Measurements from ENCODE around the gene KDM3A. TPM values are rescaled to one million over a fixed set of nuclear protein-coding genes. Genes with fewer than 3 reads are reported as not detected.
A peak's percentile ranks its signal among the peaks of the same experiment; 100 is the strongest.

The KDM3A gene
- total and polyA plus RNA-seq, 3 experiments from 2014 or later: 21.1 to 46.2 (median 45.8) TPM

GRCh38 chr2:86420913-86421312 lies 20.3 kb upstream of the KDM3A start:
- no peaks in the 10 kb centered on the region for H3K9me3 ChIP-seq (ENCODE audit: low read length)
- peaks cover 0 to 2% (median 0%) of the 10 kb centered on the region in 3 donors for H3K4me1 Mint-ChIP-seq
- peaks cover 0 to 13% (median 10%) of the 10 kb centered on the region in 5 donors for H3K9me3 Mint-ChIP-seq
- H3K27me3 Mint-ChIP-seq: peaks cover 30 to 64% of the 10 kb centered on the region in 2 donors
- no peak for DNase-seq
- ChIA-PET CTCF (no interaction called here), POLR2A (interaction anchor here (1.0 kb wide), 1 partner anchor 20 kb away, joined by 3 read pairs; the partner anchor contains the start of gene KDM3A)
- H3K27ac Mint-ChIP-seq: no peak overlapping the region
- peaks cover 15% of the 10 kb centered on the region for H3K27me3 ChIP-seq (ENCODE audit: insufficient read depth, low read length, poor library complexity, severe bottlenecking)
- no peaks in the 10 kb centered on the region for H3K36me3 ChIP-seq (ENCODE audit: insufficient read depth, low read length)
- no peak overlapping the region for H3K4me3 ChIP-seq (ENCODE audit: low read length)
- H3K36me3 Mint-ChIP-seq: peaks cover 0 to 9% (median 0%) of the 10 kb centered on the region in 3 donors
- no peaks in the 10 kb centered on the region for H3K4me1 ChIP-seq (ENCODE audit: insufficient read depth, low read length)
- no peak overlapping the region for H3K4me3 Mint-ChIP-seq
- no peak overlapping the region for H3K27ac ChIP-seq (ENCODE audit: low read depth, low read length)

- Mint-ChIP-seq H3K27ac (no peak overlapping the region), H3K36me3 (peaks cover 0 to 15% (median under 1%) of the 10 kb centered on the region in 3 donors), H3K9me3 (peaks cover 0 to 13% (median 7%) of the 10 kb centered on the region in 5 donors), H3K4me1 (no peaks in the 10 kb centered on the region), H3K27me3 (peaks cover 24 to 67% of the 10 kb centered on the region in 2 donors), H3K4me3 (no peak overlapping the region)
- H3K4me3 ChIP-seq (ENCODE audit: low read length): no peak overlapping the region
- ChIA-PET POLR2A (no interaction called here), CTCF (no interaction called here)
- no peak overlapping the region for H3K27ac ChIP-seq (ENCODE audit: low read depth, low read length)
- H3K27me3 ChIP-seq (ENCODE audit: insufficient read depth, low read length, poor library complexity, severe bottlenecking): peaks cover 15% of the 10 kb centered on the region
- no peak for DNase-seq
- no peaks in the 10 kb centered on the region for H3K36me3 ChIP-seq (ENCODE audit: insufficient read depth, low read length)
- H3K9me3 ChIP-seq (ENCODE audit: low read length): no peaks in the 10 kb centered on the region
- H3K4me1 ChIP-seq (ENCODE audit: insufficient read depth, low read length): no peaks in the 10 kb centered on the region
Measured at GRCh38 chr2:86426271-86426670, 14.9 kb upstream of the KDM3A start.

DNA sequence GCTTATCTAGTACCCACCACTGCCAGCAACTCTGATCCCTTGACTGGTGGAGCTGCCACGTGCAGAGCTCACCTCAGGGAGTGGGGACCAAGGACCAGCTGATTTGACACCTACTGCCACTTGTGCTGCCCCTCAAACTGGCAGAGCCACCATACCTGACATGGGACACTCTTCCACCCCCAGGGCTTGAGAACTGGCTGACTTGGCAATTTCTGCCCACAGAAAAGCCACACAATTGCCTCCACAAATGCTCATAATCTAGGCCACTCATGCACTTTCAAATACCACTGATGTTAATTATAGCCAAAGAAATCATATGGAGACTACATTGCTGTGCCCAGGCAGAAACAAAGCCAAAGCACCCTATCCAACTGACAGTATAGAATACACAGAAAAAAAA lies 11.8 kb upstream of the KDM3A start:
- Histone ChIP-seq H3K27me3 (ENCODE audit: insufficient read depth, low read length, poor library complexity, severe bottlenecking) (no peaks in the 10 kb centered on the region), H3K4me1 (ENCODE audit: insufficient read depth, low read length) (no peaks in the 10 kb centered on the region), H3K36me3 (ENCODE audit: insufficient read depth, low read length) (no peaks in the 10 kb centered on the region), H3K27ac (ENCODE audit: low read depth, low read length) (no peak overlapping the region), H3K4me3 (ENCODE audit: low read length) (no peak overlapping the region), H3K9me3 (ENCODE audit: low read length) (no peaks in the 10 kb centered on the region)
- Mint-ChIP-seq H3K9me3 (no peaks in the 10 kb centered on the region), H3K27ac (no peak overlapping the region), H3K4me1 (no peaks in the 10 kb centered on the region), H3K36me3 (peaks cover 0 to 8% (median 2%) of the 10 kb centered on the region in 3 donors), H3K4me3 (no peak overlapping the region), H3K27me3 (peaks cover 10 to 41% of the 10 kb centered on the region in 2 donors)
- ChIA-PET CTCF (no interaction called here), POLR2A (interaction anchor here (1.1 kb wide), 1 partner anchor 12 kb away, joined by 5 read pairs; the partner anchor contains the start of gene KDM3A)
- DNase-seq: no peak

- Histone ChIP-seq H3K27me3 (ENCODE audit: insufficient read depth, low read length, poor library complexity, severe bottlenecking) (no peaks in the 10 kb centered on the region), H3K27ac (ENCODE audit: low read depth, low read length) (no peak overlapping the region), H3K4me3 (ENCODE audit: low read length) (no peak overlapping the region), H3K9me3 (ENCODE audit: low read length) (no peaks in the 10 kb centered on the region), H3K36me3 (ENCODE audit: insufficient read depth, low read length) (no peaks in the 10 kb centered on the region), H3K4me1 (ENCODE audit: insufficient read depth, low read length) (no peaks in the 10 kb centered on the region)
- H3K4me3 Mint-ChIP-seq: no peak overlapping the region
- H3K9me3 Mint-ChIP-seq: no peaks in the 10 kb centered on the region
- peaks cover 5 to 32% of the 10 kb centered on the region in 2 donors for H3K27me3 Mint-ChIP-seq
- ChIA-PET CTCF (no interaction called here), POLR2A (no interaction called here)
- no peak overlapping the region for H3K27ac Mint-ChIP-seq
- H3K36me3 Mint-ChIP-seq: peaks cover 0 to 8% (median 3%) of the 10 kb centered on the region in 3 donors
- DNase-seq: no peak
- H3K4me1 Mint-ChIP-seq: no peaks in the 10 kb centered on the region
Measured at GRCh38 chr2:86430368-86430767, 10.8 kb upstream of the KDM3A start.

DNA sequence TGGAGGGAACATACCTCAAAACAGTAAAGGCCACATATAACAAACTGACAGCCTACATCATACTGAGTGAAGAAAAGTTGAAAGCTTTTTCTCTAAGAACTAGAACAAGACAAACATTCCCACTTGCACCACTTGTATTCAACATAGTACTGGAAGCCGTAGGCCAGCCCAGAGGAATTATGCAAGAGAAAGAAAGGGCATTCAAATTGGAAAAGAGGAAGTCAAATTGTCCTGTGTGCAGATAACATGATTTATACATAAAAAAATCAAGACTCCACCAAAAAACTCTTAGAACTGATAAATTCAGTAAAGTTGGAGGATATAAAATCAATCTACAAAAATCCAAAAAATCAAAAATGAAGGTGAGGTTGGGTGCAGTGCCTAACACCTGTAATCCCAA lies 8.0 kb upstream of the KDM3A start:
- no peak overlapping the region for H3K27ac ChIP-seq (ENCODE audit: low read depth, low read length)
- H3K9me3 ChIP-seq (ENCODE audit: low read length): no peaks in the 10 kb centered on the region
- H3K9me3 Mint-ChIP-seq: peaks cover 6 to 9% (median 8%) of the 10 kb centered on the region in 5 donors
- H3K4me1 ChIP-seq (ENCODE audit: insufficient read depth, low read length): no peaks in the 10 kb centered on the region
- H3K27ac Mint-ChIP-seq: peak overlapping the region in 1 of 8 donors; percentile 79
- H3K36me3 Mint-ChIP-seq: peaks cover 0 to 15% (median 4%) of the 10 kb centered on the region in 3 donors
- DNase-seq: no peak
- H3K4me3 Mint-ChIP-seq: no peak overlapping the region
- no peaks in the 10 kb centered on the region for H3K27me3 ChIP-seq (ENCODE audit: insufficient read depth, low read length, poor library complexity, severe bottlenecking)
- ChIA-PET POLR2A (interaction anchor here (1.2 kb wide), 1 partner anchor 8 kb away, joined by 3 read pairs; no protein-coding TSS in a partner anchor), CTCF (interaction anchor here (0.7 kb wide), 1 partner anchor 31 kb away, joined by 3 read pairs; no protein-coding TSS in a partner anchor)
- H3K4me3 ChIP-seq (ENCODE audit: low read length): no peak overlapping the region
- H3K4me1 Mint-ChIP-seq: no peaks in the 10 kb centered on the region
- peaks cover 5 to 10% of the 10 kb centered on the region in 2 donors for H3K27me3 Mint-ChIP-seq
- no peaks in the 10 kb centered on the region for H3K36me3 ChIP-seq (ENCODE audit: insufficient read depth, low read length)

DNA sequence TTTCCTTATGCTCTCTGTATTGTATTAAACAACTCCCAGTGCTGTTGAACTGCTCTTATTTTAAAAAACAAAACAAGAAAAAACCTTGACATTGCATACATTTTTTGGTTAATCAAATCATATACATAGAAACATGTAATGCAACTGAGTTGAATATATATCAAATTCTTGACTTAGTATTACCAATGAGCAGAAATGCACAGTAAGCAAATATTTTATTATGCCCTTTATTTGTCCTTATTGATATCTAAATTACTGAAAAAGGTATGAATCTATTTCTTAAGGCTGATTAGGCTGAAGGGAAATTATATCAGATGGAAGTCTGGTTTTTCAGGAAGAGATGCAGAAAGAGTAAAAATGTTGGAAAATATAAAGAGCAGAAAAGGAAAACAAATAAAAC lies 6.9 kb upstream of the KDM3A start:
- peaks cover 3 to 6% of the 10 kb centered on the region in 2 donors for H3K27me3 Mint-ChIP-seq
- POLR2A ChIA-PET: interaction anchor here (1.2 kb wide), 1 partner anchor 7 kb away, joined by 3 read pairs; no protein-coding TSS in a partner anchor
- peaks cover 0 to 14% (median 5%) of the 10 kb centered on the region in 3 donors for H3K36me3 Mint-ChIP-seq
- H3K4me1 Mint-ChIP-seq: no peaks in the 10 kb centered on the region
- no peaks in the 10 kb centered on the region for H3K27me3 ChIP-seq (ENCODE audit: insufficient read depth, low read length, poor library complexity, severe bottlenecking)
- H3K27ac ChIP-seq (ENCODE audit: low read depth, low read length): no peak overlapping the region
- H3K4me1 ChIP-seq (ENCODE audit: insufficient read depth, low read length): no peaks in the 10 kb centered on the region
- CTCF ChIA-PET: no interaction called here
- peaks cover 8 to 14% (median 13%) of the 10 kb centered on the region in 5 donors for H3K9me3 Mint-ChIP-seq
- H3K27ac Mint-ChIP-seq: peak overlapping the region in 1 of 8 donors; percentile 6
- H3K4me3 Mint-ChIP-seq: no peak overlapping the region
- no peak for DNase-seq
- no peaks in the 10 kb centered on the region for H3K9me3 ChIP-seq (ENCODE audit: low read length)
- H3K36me3 ChIP-seq (ENCODE audit: insufficient read depth, low read length): no peaks in the 10 kb centered on the region
- H3K4me3 ChIP-seq (ENCODE audit: low read length): no peak overlapping the region

- peaks cover 3% of the 10 kb centered on the region in 3 donors for H3K4me1 Mint-ChIP-seq
- peaks cover 6 to 20% (median 7%) of the 10 kb centered on the region in 3 donors for H3K36me3 Mint-ChIP-seq
- H3K27ac Mint-ChIP-seq: no peak overlapping the region
- H3K27me3 Mint-ChIP-seq: peaks cover 0 to 6% of the 10 kb centered on the region in 2 donors
- no peak for DNase-seq
- peaks cover 19 to 26% (median 25%) of the 10 kb centered on the region in 5 donors for H3K9me3 Mint-ChIP-seq
- peaks cover 10% of the 10 kb centered on the region for H3K9me3 ChIP-seq (ENCODE audit: low read length)
- POLR2A ChIA-PET: no interaction called here
- H3K4me3 ChIP-seq (ENCODE audit: low read length): no peak overlapping the region
- H3K4me1 ChIP-seq (ENCODE audit: insufficient read depth, low read length): no peaks in the 10 kb centered on the region
- no peak overlapping the region for H3K4me3 Mint-ChIP-seq
- CTCF ChIA-PET: no interaction called here
- no peaks in the 10 kb centered on the region for H3K36me3 ChIP-seq (ENCODE audit: insufficient read depth, low read length)
- no peaks in the 10 kb centered on the region for H3K27me3 ChIP-seq (ENCODE audit: insufficient read depth, low read length, poor library complexity, severe bottlenecking)
- H3K27ac ChIP-seq (ENCODE audit: low read depth, low read length): no peak overlapping the region
Measured at GRCh38 chr2:86435531-86435930, 5.6 kb upstream of the KDM3A start.

DNA sequence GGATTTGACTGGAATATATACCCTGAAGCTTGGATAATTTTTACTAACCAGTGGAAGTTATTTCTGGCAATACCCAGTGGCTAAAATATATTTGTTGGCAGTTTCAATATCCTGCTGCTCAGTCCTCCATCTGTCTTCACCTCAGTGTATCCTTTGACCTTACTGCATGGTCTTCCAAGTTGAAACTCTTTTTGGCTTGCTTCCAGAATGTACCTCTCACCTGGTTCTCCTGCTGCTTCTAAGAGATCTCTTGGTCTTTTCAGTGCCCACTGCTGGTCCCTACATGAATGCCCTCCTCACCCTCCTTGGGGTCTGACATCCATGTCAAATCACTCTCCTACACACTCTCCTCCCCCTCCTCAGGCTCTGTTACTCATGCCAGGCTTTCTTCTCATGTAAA lies 4.8 kb upstream of the KDM3A start:
- no peaks in the 10 kb centered on the region for H3K36me3 ChIP-seq (ENCODE audit: insufficient read depth, low read length)
- ChIA-PET POLR2A (no interaction called here), CTCF (no interaction called here)
- Mint-ChIP-seq H3K36me3 (peaks cover 6 to 19% (median 13%) of the 10 kb centered on the region in 3 donors), H3K4me3 (no peak overlapping the region), H3K9me3 (peaks cover 25 to 28% (median 27%) of the 10 kb centered on the region in 5 donors), H3K27ac (no peak overlapping the region), H3K4me1 (peaks cover 5 to 10% (median 9%) of the 10 kb centered on the region in 3 donors), H3K27me3 (peaks cover 0 to 14% of the 10 kb centered on the region in 2 donors)
- H3K4me1 ChIP-seq (ENCODE audit: insufficient read depth, low read length): no peaks in the 10 kb centered on the region
- no peak overlapping the region for H3K27ac ChIP-seq (ENCODE audit: low read depth, low read length)
- DNase-seq: no peak
- no peaks in the 10 kb centered on the region for H3K27me3 ChIP-seq (ENCODE audit: insufficient read depth, low read length, poor library complexity, severe bottlenecking)
- peaks cover 10% of the 10 kb centered on the region for H3K9me3 ChIP-seq (ENCODE audit: low read length)
- H3K4me3 ChIP-seq (ENCODE audit: low read length): no peak overlapping the region
